IMR-90 (cell line): ENCODE data around the gene CNGB1. TPM values are rescaled to one million over a fixed set of nuclear protein-coding genes. Genes with fewer than 3 reads are reported as not detected.

Experiments
- ATAC-seq: fragments of 200-7000 bp; cut with Tn5 transposase; 2 replicates; pipeline ENCODE4 v1.9.1; 2020; ENCODE audit warnings: low read depth, mild to moderate bottlenecking, moderate library complexity
- BruUV-seq: library from RNA; stranded (reverse); fragments of 400-500 nt; replicated peaks from 2 replicates; lab custom pipeline; 2021; lab: Mats Ljungman, UMichigan
- CTCF ChIA-PET: fragments of 300-600 bp; formaldehyde crosslinking; extraction: SDS; loops from one replicate; lab custom pipeline; 2021; ENCODE audit warnings: antibody characterized with exemption; lab: Yijun Ruan, JAX
- POLR2A ChIA-PET: fragments of 300-600 bp; sonication (Branson Sonifier 250); formaldehyde crosslinking; loops from one replicate; lab custom pipeline; 2022; ENCODE audit warnings: antibody characterized with exemption; ENCODE audit not compliant: unreplicated experiment; lab: Charles Lee
- DNase-seq: peaks from one replicate; pipeline ENCODE4 v3.0.0; 2013
- H2AFZ ChIP-seq: replicated peaks from 2 replicates; pipeline ENCODE3; 2013; ENCODE audit warnings: low read length, mild to moderate bottlenecking; ENCODE audit not compliant: poor library complexity
- H2AK5ac ChIP-seq: 2 replicates; pipeline ENCODE4 v1.6.1; 2013; ENCODE audit warnings: low read depth, low read length, inconsistent platforms
- H2AK9ac ChIP-seq: replicated peaks from 2 replicates; pipeline ENCODE3; 2013; ENCODE audit warnings: mild to moderate bottlenecking, low read depth, low read length, moderate library complexity; ENCODE audit not compliant: poor library complexity
- H2BK120ac ChIP-seq: 2 replicates; pipeline ENCODE4 v1.6.1; 2013; ENCODE audit warnings: low read depth, low read length, inconsistent platforms
- H2BK15ac ChIP-seq: 3 replicates; pipeline ENCODE4 v1.6.1; 2013; ENCODE audit warnings: low read depth, low read length, inconsistent platforms
- H2BK20ac ChIP-seq: 2 replicates; pipeline ENCODE4 v1.6.1; 2013; ENCODE audit warnings: low read depth, mild to moderate bottlenecking, inconsistent platforms, low read length, moderate library complexity
- H2BK5ac ChIP-seq: 2 replicates; pipeline ENCODE4 v1.6.1; 2013; ENCODE audit warnings: mild to moderate bottlenecking, low read depth, low read length, inconsistent platforms; ENCODE audit not compliant: poor library complexity, severe bottlenecking
- H3K14ac ChIP-seq: replicated peaks from 2 replicates; pipeline ENCODE4 v1.6.1; 2013; ENCODE audit warnings: low read depth, low read length, inconsistent platforms
- H3K18ac ChIP-seq: 2 replicates; pipeline ENCODE4 v1.6.1; 2013; ENCODE audit warnings: low read depth, low read length, control low read depth
- H3K23ac ChIP-seq: 2 replicates; pipeline ENCODE4 v1.6.1; 2013; ENCODE audit warnings: low read depth, low read length, inconsistent platforms
- H3K27ac ChIP-seq: 2 replicates; pipeline ENCODE4 v1.5.1; 2013; ENCODE audit warnings: mild to moderate bottlenecking, control low read depth, low read length; ENCODE audit not compliant: insufficient read depth
- H3K27me3 ChIP-seq: 2 replicates; pipeline ENCODE4 v1.6.1; 2013; ENCODE audit warnings: low read length; ENCODE audit not compliant: control insufficient read depth, insufficient read depth
- H3K36me3 ChIP-seq: 2 replicates; pipeline ENCODE4 v1.6.1; 2013; ENCODE audit warnings: low read length, mixed read lengths; ENCODE audit not compliant: control insufficient read depth, insufficient read depth
- H3K4ac ChIP-seq: 2 replicates; pipeline ENCODE4 v1.6.1; 2013; ENCODE audit warnings: low read depth, low read length, inconsistent platforms
- H3K4me1 ChIP-seq: 2 replicates; pipeline ENCODE4 v1.6.1; 2013; ENCODE audit warnings: low read length, mixed read lengths; ENCODE audit not compliant: control insufficient read depth, insufficient read depth
- H3K4me2 ChIP-seq: 2 replicates; pipeline ENCODE4 v1.6.1; 2013; ENCODE audit warnings: low read depth, mild to moderate bottlenecking, control low read depth, low read length, moderate library complexity
- H3K4me3 ChIP-seq: 2 replicates; pipeline ENCODE4 v1.5.1; 2013; ENCODE audit warnings: low read depth, mild to moderate bottlenecking, control low read depth, low read length, moderate library complexity; ENCODE audit not compliant: insufficient read depth
- H3K56ac ChIP-seq: 2 replicates; pipeline ENCODE4 v1.6.1; 2013; ENCODE audit warnings: low read length, inconsistent platforms; ENCODE audit not compliant: insufficient read depth; ENCODE audit errors: extremely low read depth
- H3K79me1 ChIP-seq, 2 experiments: 2 replicates each; pipeline ENCODE4 v1.6.1; 2013; ENCODE audit warnings: low read length in 2 of 2, inconsistent platforms in 1 of 2, low read depth in 1 of 2
- H3K9ac ChIP-seq: 2 replicates; pipeline ENCODE4 v1.6.1; 2013; ENCODE audit warnings: low read depth, low read length, control low read depth
- H3K9me1 ChIP-seq: 2 replicates; pipeline ENCODE4 v1.6.1; 2013; ENCODE audit warnings: low read length, inconsistent platforms; ENCODE audit not compliant: insufficient read depth
- H3K9me3 ChIP-seq: 2 replicates; pipeline ENCODE4 v1.6.1; 2013; ENCODE audit warnings: low read length; ENCODE audit not compliant: control insufficient read depth, insufficient read depth
- H4K20me1 ChIP-seq: 2 replicates; pipeline ENCODE4 v1.6.1; 2013; ENCODE audit warnings: low read length, inconsistent platforms; ENCODE audit not compliant: insufficient read depth
- H4K5ac ChIP-seq: 2 replicates; pipeline ENCODE4 v1.6.1; 2013; ENCODE audit warnings: mild to moderate bottlenecking, low read depth, low read length, control low read depth
- H4K8ac ChIP-seq, 2 experiments: 2 replicates each; pipeline ENCODE4 v1.6.1; 2013; ENCODE audit warnings: low read depth in 2 of 2, low read length in 2 of 2, control low read depth in 1 of 2, inconsistent platforms in 1 of 2
- H4K91ac ChIP-seq: 2 replicates; pipeline ENCODE4 v1.6.1; 2013; ENCODE audit warnings: low read depth, low read length, inconsistent platforms; ENCODE audit not compliant: insufficient read depth
- ELK1 ChIP-seq: fragments of 150-350 bp; IDR thresholded peaks from 2 replicates; pipeline ENCODE4 v1.6.1; 2016; ENCODE audit warnings: low read depth, mild to moderate bottlenecking, low read length, moderate library complexity, borderline replicate concordance
- MAFK ChIP-seq: IDR thresholded peaks from 2 replicates; pipeline ENCODE4 v1.6.1; 2012; ENCODE audit warnings: low read depth, low read length, improper control_type of control experiment
- MAZ ChIP-seq: IDR thresholded peaks from 2 replicates; pipeline ENCODE4 v1.6.1; 2012; ENCODE audit warnings: low read depth, mild to moderate bottlenecking, low read length, improper control_type of control experiment, moderate library complexity, borderline replicate concordance
- MXI1 ChIP-seq: IDR thresholded peaks from 2 replicates; pipeline ENCODE4 v1.6.1; 2012; ENCODE audit warnings: low read depth, mild to moderate bottlenecking, low read length, moderate library complexity, borderline replicate concordance
- USF2 ChIP-seq: fragments of 150-350 bp; IDR thresholded peaks from 2 replicates; pipeline ENCODE4 v1.6.1; 2017; ENCODE audit warnings: mild to moderate bottlenecking, antibody characterized with exemption, low read length, low read depth
- WGBS, 2 experiments: methylation state at CpG; one replicate each; pipeline versions ENCODE4 v1.1.5 to v1.1.7; 2013; ENCODE audit warnings: missing lambda C conversion rate in 2 of 2; ENCODE audit not compliant: insufficient read length in 1 of 2; ENCODE audit errors: extremely low coverage in 2 of 2; 5-methylcytosine and 5-hydroxymethylcytosine counted together
- dilution Hi-C: fragments of 300-500 bp; cut with HindIII; formaldehyde crosslinking; loops from one replicate; pipeline ENCODE4 v1.14.3; 2018; ENCODE audit warnings: low sequenced_read_pairs; ENCODE audit not compliant: unreplicated experiment
- in situ Hi-C: fragments of 300-500 bp; cut with MboI; formaldehyde crosslinking; loops from 3 replicates; pipeline ENCODE4 v1.14.3; 2019; ENCODE audit warnings: low sequenced_read_pairs, inconsistent platforms, mixed read lengths
- intact Hi-C: fragments of 100-400 bp; cut with micrococcal nuclease; formaldehyde crosslinking; loops from 2 replicates; pipeline ENCODE4 v1.10.0; 2022
- polyA plus RNA-seq, 3 experiments: library from polyadenylated mRNA; depleted of rRNA; stranded (reverse); fragments of >200 nt; gene quantifications; 2 replicates each; pipeline ENCODE4 v1.2.3, GENCODE V29; 2012; ENCODE audit warnings: low replicate concordance in 1 of 3
- total RNA-seq: library from RNA; depleted of rRNA; stranded (reverse); fragments of >200 nt; gene quantifications from 2 replicates; pipeline ENCODE4 v1.2.3, GENCODE V29; 2012

The CNGB1 gene
- total and polyA plus RNA-seq, 2 of the 4 experiments (the other 2 are of a cell fraction): not detected

- dilution Hi-C loops: no loop called here
- no peak for ATAC-seq
- peak overlapping the region; percentile 50; the same call in 1 of the 2 replicates for H2BK20ac ChIP-seq
Observed at GRCh38 chr16:57893217-57893558, 77.7 kb downstream of the CNGB1 start.

More at GRCh38 chr16:57893217-57893558, 77.7 kb downstream of the CNGB1 start:
- peak overlapping the region; percentile 79 for H2AK5ac ChIP-seq
- peak overlapping the region; percentile 4; the same call in 1 of the 2 replicates for H3K18ac ChIP-seq
- H3K56ac ChIP-seq: no peak overlapping the region
- TF ChIP-seq MXI1 (no peak), ELK1 (no peak), USF2 (no peak), MAFK (no peak), MAZ (no peak)
- CTCF ChIA-PET: no interaction called here
- no peak overlapping the region for H3K4me2 ChIP-seq
- H3K14ac ChIP-seq: peak overlapping the region; percentile 59
- no peak overlapping the region; the same call in 1 of the 2 replicates for H3K27ac ChIP-seq
- H2BK15ac ChIP-seq: peak overlapping the region; percentile 26; the same call in 1 of the 3 replicates
- peak overlapping the region; percentile 77 for H3K4ac ChIP-seq
- peaks cover 10% of the 10 kb centered on the region for H3K4me1 ChIP-seq
- H3K9me3 ChIP-seq: no peaks in the 10 kb centered on the region
- BruUV-seq: no TSS peak
- no peak for DNase-seq
- POLR2A ChIA-PET: no interaction called here
- no peaks in the 10 kb centered on the region for H3K79me1 ChIP-seq
- H2BK120ac ChIP-seq: peak overlapping the region; percentile 92
- no peak overlapping the region for H4K5ac ChIP-seq
- no peak overlapping the region for H2AFZ ChIP-seq
- H3K9me1 ChIP-seq: peaks cover 16% of the 10 kb centered on the region
- in situ Hi-C loops (no loop called here), intact Hi-C loops (loop anchor here (5.0 kb wide), 1 partner anchor 91 kb away; the partner anchor contains the start of gene KIFC3)
- WGBS, 2 experiments: 92% methylated on average over 4 of the region's 5 CpGs; no CpG with 5 or more reads in 1 of the 2 experiments
- no peaks in the 10 kb centered on the region; the same call in 1 of the 2 replicates for H3K27me3 ChIP-seq
- no peak overlapping the region for H2AK9ac ChIP-seq
- H3K4me3 ChIP-seq: no peak overlapping the region
- H3K23ac ChIP-seq: 0 out of 2 replicates have a peak overlapping the region, but pooled peaks have one; percentile 11
- H4K91ac ChIP-seq: peak overlapping the region; percentile 13
- H4K20me1 ChIP-seq: no peaks in the 10 kb centered on the region
- peak overlapping the region; percentile 21 for H2BK5ac ChIP-seq
- H4K8ac ChIP-seq: peak overlapping the region; percentile 44 to 70; a peak in 3 of 4 replicates
- H3K9ac ChIP-seq: no peak overlapping the region
- H3K36me3 ChIP-seq: no peaks in the 10 kb centered on the region
